GM13976 (cell line): ENCODE measurements around the gene MCCC1.

Experiments
- DNase-seq: peaks from one replicate; pipeline ENCODE4 v3.0.0; 2012; ENCODE audit warnings: low spot score
- in situ Hi-C: fragments of 300-500 bp; cut with MboI; formaldehyde crosslinking; loops from one replicate; pipeline ENCODE4 v1.12.0; 2022; ENCODE audit warnings: low sequenced_read_pairs, mixed read lengths, inconsistent platforms; ENCODE audit not compliant: unreplicated experiment
- TF ChIP-seq, protein P1 (sequence below): IDR thresholded peaks from 2 replicates; pipeline ENCODE4 v1.5.1; 2012; ENCODE audit warnings: borderline replicate concordance, mild to moderate bottlenecking; ENCODE audit not compliant: insufficient read depth; ENCODE audit errors: extremely low read depth, missing control alignments, control extremely low read depth

MCCC1 gene

DNA sequence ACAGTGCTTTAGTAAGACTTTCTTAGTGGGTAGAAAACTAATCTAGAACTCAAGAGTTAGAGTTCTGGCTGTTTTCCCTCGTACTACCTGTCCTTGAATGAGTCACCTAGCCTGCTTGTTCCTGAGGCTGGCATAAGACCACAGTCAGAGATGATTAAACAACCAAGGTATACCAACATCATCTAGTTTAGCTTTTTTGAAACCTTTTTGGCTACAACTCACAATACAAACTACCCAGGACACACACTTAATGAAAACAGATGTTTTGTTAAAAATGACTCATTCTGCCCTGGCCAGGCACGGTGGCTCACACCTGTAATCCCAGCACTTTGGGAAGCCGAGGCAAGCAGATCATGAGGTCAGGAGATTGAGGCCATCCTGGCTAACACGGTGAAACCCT, 4.6 kb downstream of the MCCC1 start:
- DNase-seq = no peak
- TF ChIP-seq, protein P1, sequence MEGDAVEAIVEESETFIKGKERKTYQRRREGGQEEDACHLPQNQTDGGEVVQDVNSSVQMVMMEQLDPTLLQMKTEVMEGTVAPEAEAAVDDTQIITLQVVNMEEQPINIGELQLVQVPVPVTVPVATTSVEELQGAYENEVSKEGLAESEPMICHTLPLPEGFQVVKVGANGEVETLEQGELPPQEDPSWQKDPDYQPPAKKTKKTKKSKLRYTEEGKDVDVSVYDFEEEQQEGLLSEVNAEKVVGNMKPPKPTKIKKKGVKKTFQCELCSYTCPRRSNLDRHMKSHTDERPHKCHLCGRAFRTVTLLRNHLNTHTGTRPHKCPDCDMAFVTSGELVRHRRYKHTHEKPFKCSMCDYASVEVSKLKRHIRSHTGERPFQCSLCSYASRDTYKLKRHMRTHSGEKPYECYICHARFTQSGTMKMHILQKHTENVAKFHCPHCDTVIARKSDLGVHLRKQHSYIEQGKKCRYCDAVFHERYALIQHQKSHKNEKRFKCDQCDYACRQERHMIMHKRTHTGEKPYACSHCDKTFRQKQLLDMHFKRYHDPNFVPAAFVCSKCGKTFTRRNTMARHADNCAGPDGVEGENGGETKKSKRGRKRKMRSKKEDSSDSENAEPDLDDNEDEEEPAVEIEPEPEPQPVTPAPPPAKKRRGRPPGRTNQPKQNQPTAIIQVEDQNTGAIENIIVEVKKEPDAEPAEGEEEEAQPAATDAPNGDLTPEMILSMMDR = no peak
- in situ Hi-C loops = no loop called here

DNA sequence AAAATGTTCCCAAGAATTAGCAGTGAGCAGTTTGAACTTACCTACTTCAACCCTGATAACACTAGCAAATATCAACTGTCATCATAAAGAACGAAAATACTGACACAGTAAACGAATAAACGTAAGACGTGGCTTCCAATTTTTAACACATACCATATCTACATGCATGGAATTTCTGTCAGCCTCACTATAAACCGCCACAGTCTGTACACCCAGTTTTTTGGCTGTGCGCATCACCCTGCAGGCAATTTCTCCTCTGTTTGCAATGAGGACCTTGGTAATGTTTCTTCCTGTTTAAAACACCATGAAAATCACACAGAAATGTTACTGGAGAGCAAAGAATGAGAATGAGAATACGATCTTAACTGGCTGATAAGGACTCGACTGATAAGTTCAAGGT, 7.0 kb downstream of the MCCC1 start:
- DNase-seq = no peak
- TF ChIP-seq, protein P1 = no peak
- in situ Hi-C loops = no loop called here

DNA sequence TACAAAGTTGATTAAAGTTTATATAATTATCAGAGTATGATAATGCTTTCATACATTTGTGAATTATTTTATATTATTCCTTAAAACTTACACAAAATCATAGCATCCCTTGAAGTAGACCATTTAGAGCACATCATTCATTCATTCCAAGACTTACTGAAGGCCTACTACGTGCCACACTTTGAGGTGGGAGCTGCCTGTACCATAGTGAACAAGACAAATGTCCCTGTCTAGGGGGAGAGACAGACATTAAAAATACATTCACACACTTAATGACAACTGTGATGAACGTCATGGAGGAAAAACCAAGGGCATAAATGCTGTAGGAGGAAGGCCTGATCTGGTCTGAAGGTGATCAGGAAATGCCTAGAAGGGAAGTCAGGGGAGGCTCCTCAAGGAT, 12.1 kb downstream of the MCCC1 start:
- TF ChIP-seq, protein P1 = no peak
- in situ Hi-C loops = no loop called here
- no peak for DNase-seq

- TF ChIP-seq, protein P1 = peak; percentile 20
- DNase-seq = peak; percentile 37
- in situ Hi-C loops = no loop called here
Observed at GRCh38 chr3:183085634-183086390, 13.5 kb downstream of the MCCC1 start.

DNA sequence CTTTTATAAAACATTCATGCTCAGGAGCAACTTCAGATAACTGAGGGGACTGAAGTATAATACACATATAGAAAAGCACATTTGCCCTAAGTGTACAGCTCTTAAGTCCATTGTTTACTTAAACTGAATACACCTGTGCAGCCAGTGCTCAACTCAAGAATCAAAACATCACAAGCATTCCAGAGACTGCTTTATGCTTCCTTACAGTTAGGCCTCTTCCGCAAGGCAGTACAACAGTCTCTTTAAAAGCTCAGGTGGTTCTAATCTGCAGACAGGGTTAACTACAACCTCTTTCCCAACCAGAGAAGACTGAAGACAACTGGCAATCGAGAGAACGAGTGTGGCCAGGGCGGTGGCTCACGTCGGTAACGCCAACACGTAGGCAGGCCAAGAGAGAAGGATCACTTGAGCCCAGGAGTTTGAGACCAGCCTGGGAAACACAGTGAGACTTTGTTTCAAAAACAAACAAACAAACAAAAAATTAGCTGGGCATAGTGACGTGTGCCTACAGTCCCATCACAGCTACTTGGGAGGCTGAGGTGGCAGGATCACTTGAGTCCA, 16.9 kb downstream of the MCCC1 start:
- TF ChIP-seq, protein P1 = no peak
- DNase-seq = no peak
- in situ Hi-C loops = no loop called here

- TF ChIP-seq, protein P1 = no peak
- no peak for DNase-seq
- in situ Hi-C loops = no loop called here
Observed at GRCh38 chr3:183081459-183082183, 17.7 kb downstream of the MCCC1 start.
